ENCODE data around the gene SART3.

GRCh38 chr12:108479364-108480070 lies 81.5 kb downstream of the SART3 start:
- TF ChIP-seq CTCF (conservative IDR thresholded peaks at IDR 0.05 in 1 of 2, IDR thresholded peaks at IDR 0.05 in 1 of 2; ENCODE audit: extremely low read depth in 1 of 2, insufficient read depth in 1 of 2, low read depth in 1 of 2, low read length in 2 of 2): no peak
- TF ChIP-seq EZH2 (IDR thresholded peaks at IDR 0.05; ENCODE audit: borderline replicate concordance, low read length): no peak
